GM21723 (cell line): ENCODE measurements around the gene OSER1.

Experiments
- ATAC-seq: cut with Tn5 transposase; IDR thresholded peaks from one replicate; pipeline ENCODE4 v1.9.1; 2021; ENCODE audit warnings: mild to moderate bottlenecking, moderate library complexity; ENCODE audit not compliant: unreplicated experiment

The OSER1 gene

GRCh38 chr20:44181611-44182010 lies 29.0 kb downstream of the OSER1 start:
- no peak for ATAC-seq

DNA sequence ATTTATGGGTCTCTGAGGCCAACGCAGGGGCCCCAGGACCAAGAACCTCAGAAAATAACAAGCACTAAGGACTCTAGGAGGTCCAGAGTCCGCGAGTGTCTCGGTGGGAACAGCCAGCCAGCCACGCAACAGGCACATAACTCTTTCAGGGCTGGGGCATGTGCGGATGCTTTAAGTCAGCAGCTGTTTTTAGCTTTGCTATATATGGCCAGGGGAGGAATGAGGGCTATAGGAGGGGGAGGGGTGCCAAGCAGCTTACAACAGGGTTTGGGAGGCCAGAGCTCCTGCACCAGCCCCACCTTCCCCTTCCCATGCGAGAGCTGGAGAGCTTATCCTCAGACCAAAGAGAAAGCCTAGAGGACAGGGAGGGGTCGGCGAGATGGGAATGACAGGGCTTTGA lies 29.8 kb downstream of the OSER1 start:
- no peak for ATAC-seq

- ATAC-seq: no peak
These were observed 33.6 kb downstream of the OSER1 start for GRCh38 chr20:44176833-44177534.

DNA sequence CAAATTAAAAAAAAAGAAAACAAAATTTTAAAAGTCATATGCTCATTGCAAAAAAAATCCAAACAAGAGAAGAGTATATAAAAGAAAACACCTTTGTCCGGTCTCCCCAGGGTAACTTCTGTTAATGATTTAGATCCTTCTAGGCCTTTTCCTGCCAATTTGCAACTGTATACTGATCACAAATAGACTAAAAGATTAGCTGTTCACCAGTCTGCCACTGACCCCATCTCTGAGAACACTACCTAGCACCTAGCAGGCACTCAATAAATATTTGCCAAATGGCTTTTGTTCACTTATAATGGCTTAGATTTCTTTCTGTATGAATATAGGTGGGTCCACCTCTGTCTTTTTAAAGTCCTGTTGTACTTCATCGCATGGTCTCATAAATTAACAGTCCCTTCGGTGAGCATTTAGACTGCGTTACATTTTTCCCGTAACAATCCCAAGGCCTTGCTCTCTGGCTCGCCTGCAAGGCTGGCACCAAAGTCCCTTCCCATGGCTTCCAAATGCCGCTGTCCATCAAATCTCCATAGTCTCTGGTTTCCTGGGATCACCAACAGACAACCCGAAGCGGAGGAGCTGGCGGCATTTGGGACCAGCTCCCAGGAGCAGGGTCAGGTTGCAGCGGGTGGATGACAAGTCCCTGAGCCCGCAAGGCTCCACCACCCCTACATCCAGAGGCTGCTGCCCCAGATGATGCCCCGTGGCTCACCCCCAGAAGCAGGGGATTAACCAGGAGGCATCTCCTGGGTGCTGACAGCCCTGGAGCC lies 35.4 kb downstream of the OSER1 start:
- ATAC-seq: no peak

GRCh38 chr20:44173846-44174245 lies 36.7 kb downstream of the OSER1 start:
- ATAC-seq: no peak

DNA sequence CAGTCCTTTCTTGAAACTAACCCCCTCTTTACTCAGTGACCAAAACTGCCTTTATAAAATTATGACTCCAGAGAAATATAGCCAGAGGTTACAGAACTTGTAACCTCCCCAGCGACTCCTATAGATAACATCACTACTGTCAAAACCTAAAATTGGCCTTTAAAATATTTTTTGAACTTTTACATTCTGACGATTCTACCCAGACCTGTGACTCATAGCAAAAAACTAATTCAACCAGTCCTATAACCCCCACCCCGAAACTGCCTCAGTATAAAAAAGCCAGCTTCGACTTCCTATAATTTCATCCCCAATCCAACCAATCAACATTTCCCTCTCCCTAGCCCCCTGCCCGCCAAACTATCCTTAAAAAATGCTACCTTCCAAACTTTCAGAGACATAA lies 37.5 kb downstream of the OSER1 start:
- ATAC-seq: no peak

DNA sequence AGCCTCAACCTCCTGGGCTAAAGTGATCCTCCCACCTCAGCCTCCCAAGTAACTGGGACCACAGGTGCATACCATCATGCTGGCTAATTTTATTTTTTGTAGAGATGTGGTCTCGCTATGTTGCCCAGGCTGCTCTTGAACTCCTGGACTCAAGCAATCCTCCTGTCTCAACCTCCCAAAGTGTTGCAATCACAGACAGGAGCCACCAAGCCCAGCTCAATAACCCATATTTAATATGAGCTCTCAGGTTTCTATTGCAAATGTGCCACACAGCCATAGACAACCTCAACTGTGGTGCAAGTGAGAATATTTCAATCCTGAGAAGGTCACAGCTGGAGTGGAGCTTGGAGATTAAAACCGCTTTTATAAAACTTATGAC lies 38.0 kb downstream of the OSER1 start:
- ATAC-seq: no peak

DNA sequence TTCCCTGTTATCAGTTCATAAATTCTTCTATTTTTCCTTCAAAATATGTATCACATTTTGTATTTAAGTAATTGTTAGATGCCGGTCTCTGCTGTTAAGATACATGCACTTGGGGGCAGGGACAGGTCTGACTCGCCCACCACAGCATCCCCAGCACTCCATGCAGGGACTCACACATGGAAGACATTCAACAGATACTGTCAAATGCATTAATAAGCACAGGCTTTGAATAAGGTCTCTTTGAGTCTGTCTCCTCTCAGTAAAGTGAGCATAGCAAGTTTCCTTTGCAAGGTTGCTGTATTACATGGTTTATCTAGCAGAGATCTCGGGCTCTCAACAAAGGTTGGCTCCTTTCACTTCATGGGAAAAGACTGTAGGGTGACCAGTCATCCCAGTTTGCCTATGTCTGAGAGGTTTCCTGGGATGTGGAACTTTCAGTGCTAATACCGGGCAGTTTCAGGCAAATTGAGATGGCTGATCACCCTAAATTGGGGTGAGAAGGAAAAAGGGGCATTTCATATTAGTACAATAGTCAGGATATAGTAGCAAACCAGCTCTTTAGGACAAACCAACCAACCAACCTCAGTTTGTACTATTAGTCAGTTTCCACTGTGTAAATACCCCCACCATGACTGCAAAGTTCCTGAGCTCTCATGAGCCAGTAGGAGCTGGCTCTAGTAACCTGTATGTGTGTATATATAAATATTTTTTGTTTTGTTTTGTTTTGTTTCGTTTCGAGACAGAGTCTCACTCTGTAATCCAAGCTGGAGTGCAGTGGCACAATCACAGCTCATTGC lies 38.6 kb downstream of the OSER1 start:
- ATAC-seq: no peak

- ATAC-seq: no peak
These were observed 39.7 kb downstream of the OSER1 start for GRCh38 chr20:44170816-44171410.

DNA sequence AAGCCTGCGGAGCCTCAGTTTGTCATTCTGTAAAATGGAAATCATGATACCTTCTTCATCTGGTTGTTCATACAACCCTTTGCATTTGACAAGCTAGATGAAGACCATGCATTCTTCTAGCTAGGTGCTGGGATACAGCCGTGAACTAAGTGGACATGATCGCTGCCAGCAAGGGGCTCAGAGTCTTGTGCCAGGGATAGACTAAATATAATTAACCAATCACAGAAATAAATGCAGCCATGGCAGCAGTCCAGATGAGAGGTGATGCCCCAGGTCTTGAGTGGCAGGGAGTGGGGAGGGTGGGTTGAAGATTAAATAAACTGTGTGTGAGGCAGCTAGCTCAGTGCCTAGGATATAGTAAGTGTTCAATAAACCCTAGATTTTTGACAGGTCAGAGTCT lies 42.8 kb downstream of the OSER1 start:
- no peak for ATAC-seq

DNA sequence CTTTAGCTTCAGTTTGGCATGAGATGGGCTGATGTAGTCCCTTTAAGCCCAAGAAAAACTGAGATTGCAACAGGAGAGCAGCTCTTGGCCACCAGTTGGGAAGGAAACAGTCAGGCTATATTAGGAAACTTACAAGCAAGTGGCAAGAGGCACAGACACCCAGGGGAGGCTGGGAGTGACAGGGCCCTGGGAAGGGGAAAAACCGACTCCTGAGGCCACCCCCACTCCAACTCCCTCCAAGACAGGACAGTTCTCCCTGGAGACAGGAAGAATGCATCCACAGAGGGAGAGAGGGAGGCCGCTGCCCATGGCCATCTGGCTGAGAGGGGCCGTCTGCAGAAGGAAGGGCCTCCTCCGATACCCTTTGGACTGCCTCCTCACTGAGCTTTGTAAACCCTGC lies 44.1 kb downstream of the OSER1 start:
- ATAC-seq: no peak

- ATAC-seq: no peak
These were observed 44.6 kb downstream of the OSER1 start for GRCh38 chr20:44166008-44166407.

DNA sequence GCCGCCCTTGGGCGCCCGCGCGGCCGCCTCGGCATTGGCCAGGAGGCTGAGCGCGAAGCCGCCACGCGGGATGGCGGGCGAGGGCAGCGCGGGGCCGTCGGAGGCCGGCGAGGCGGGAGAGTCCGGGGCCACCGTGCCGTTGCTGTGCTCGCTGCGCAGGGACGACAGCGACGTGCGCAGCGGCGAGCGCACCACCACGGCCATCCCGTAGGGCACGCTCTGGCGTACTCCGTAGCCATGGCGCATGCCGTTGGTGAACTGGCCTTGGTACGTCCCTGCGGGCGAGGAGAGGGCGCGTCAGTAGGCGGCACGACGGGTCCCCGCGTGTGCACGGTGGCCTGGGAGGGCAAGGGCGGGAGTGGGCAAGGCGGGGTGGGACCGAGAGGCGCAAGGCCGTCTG lies 50.4 kb downstream of the OSER1 start:
- no peak for ATAC-seq

DNA sequence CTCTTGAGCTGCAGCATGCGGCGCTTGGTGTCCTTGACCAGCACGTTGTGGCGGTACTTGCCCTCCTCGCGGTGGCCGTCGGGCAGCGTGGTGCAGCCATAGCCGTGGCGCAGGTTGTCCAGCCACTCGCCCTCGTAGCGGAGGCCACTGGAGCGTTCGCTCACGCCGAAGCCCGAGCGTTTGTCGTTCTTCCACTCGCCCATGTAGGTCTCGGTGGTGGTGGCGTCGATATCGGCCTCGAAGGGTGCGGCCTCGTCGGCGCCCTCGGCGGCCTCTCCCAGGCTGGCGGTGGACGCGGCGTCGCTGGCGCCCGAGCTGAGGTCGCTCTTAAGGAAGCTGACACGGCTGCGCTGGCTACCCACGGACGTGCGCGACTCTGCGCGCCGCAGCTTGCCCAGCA lies 50.9 kb downstream of the OSER1 start:
- no peak for ATAC-seq

DNA sequence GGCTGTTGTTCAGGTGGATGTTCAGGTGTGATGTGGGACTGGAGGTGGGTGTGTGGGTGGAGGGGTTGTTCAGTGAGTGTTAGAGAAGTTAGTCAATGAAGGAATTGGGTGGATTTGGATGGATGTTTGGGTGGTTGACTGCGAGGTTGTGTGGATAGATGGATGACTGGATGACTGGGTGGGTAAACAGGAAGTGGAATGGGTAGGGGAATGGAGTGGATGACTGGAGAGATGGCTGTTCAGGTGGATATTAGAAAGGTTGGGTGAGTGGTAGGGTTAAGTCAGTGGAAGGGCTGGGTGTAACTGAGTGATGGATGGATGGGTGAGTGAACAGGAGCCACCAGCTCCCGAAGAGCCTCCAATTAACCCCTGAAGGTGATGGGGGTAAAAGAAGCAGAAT lies 51.4 kb downstream of the OSER1 start:
- no peak for ATAC-seq

- no peak for ATAC-seq
These were observed 53.5 kb downstream of the OSER1 start for GRCh38 chr20:44157061-44157460.

DNA sequence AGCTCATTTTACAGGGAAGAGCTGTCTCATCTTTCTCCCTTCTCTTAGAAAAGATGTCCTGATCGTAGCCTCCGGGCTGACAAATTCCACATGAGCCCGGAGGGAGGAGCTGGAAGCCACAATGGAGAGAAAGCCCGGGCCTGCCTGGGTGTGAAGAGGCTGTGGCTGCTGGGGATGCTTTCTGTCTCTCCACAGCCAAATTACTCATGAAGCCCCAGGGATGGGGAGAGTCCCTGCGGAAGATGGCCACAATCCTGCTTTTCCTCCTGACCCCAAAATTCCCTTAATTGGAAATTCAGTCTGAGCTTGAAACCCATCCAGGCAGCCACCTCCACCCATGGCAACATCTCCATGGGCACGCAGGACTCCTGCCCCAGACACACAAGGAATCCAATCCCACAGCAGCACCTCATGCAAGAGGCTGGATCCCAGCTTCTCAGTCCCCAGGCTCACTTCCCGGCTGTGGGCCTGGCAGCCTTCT lies 56.0 kb downstream of the OSER1 start:
- ATAC-seq: no peak

- no peak for ATAC-seq
These were observed 56.9 kb downstream of the OSER1 start for GRCh38 chr20:44153636-44154043.

DNA sequence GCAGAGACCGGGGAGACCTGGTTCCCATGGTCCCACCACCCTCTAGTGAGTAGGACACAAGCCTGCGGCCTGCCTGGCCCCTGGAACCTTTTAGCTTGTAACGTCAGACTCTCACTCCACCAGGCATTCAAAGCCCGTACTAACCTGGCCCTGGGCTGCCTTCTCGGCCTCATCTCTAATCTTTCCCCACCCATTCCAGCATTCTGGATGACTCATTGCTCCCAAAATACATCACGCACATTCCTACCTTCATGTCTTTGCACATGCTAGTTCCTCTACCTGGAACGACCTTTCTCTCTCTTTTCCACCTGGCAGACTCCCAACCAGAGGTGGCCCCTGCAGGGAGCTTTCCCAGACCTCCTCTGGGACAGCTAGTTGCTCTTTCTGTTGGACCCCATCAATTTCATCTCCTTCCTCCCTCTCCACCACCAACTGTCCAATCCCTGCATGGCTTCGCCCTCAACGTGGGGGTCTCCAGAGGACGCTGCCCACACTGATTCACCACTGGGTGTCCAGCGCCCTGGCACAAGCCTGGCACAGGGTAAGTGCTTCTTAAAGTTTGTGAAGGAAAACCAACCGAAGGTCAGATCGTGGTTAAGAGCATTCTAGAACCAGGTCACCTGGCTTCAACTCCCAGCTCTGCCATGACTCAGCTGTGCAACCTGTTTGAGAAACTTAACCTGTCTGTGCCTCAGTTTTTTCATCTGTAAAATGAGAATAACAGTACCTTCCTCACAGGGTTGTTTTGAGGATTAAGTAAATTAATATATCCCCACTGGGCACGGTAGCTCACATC lies 58.8 kb downstream of the OSER1 start:
- ATAC-seq: no peak

DNA sequence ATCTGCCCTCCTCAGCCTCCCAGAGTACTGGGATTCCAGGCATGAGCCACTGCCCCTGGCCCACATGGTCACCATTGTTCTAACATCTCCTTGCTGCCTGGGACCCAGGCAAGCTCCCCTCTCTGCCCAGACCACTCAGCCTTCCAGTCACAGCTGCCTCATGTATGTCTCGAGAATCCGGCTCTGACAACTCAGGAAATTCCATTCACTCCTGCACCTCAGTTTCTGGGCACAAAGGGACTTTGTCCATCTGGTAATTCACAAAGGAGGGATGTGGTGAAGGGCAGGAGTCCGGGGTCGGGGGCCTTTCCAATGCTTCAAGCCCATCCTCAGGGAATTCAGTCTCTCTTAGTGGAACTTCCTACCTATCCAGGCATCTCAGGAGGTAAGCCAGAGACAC lies 64.3 kb downstream of the OSER1 start:
- ATAC-seq: no peak
